Posterior vena cava (tissue), 2 donors: Measurements from ENCODE around the gene DRAP1. TPM values are rescaled to one million over a fixed set of nuclear protein-coding genes. Genes with fewer than 3 reads are reported as not detected.

ENCODE experiments used
- DNase-seq: peaks from one replicate; pipeline ENCODE4 v3.0.0-alpha.2; 2020; ENCODE audit warnings: low spot score
- intact Hi-C, 2 donors: fragments of 100-400 bp; cut with DNase I; formaldehyde crosslinking; loops; one replicate each; pipeline versions ENCODE4 v1.14.1 to v1.14.2; 2022 to 2023
- long read RNA-seq, 2 donors: library from polyadenylated mRNA; unstranded; transcript quantifications; one replicate each; pipeline ENCODE4 v2.0.0, GENCODE V29; 2020 to 2021
- total RNA-seq, 2 donors: library from RNA; stranded (reverse); fragmentation: NEBNext Ultra II Directional; extraction: Animal tissue kit (Norgen Biotek cat#: 25700); gene quantifications; one replicate each; pipeline ENCODE4 v1.2.1, GENCODE V29; 2021
- donor health status: DM: yes; HTN: yes; CAD: no.
- donor health status: DM: yes; HTN: yes; CAD: no.

Gene DRAP1
- total RNA-seq: 10 to 100 TPM; 76.0 to 92.2 TPM
- long read RNA-seq, donor 1, transcript DRAP1-201 (7 exons, 989 nt): major isoform, 32 of 39 reads
- long read RNA-seq, donor 1, partial matches to known transcripts: 1 of 39 reads
- long read RNA-seq, donor 1, other reads (novel, unspliced or antisense): 0 of 39 reads
- long read RNA-seq, donor 2, transcript DRAP1-201 (7 exons, 989 nt): major isoform, 39 of 40 reads
- long read RNA-seq, donor 2, partial matches to known transcripts: 0 of 40 reads
- long read RNA-seq, donor 2, other reads (novel, unspliced or antisense): 0 of 40 reads

DNA sequence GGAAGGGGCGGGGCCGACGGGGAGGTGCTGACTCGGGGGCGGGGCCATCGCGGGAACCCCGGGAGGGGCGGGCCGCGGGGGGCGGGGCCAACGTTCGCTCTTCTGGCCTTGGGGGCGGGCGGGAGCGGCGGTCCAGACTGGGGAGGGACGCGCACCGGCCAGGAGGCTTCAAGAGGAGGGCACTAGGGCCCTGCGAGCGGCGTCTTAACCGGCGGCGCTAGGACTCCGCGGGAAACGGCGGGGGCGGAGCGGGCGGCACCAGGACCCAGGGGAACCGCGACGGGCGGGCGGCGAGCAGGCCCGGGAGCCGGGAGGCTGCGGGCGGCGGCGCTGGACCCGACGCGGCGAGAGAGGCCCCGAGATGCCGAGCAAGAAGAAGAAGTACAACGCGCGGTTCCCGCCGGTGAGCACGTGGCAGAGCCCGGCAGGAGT, at the start of gene DRAP1:
TSS of gene DRAP1 (plus strand) at position 286 of the 432 bp plus-strand sequence. CDS start at position 362, 76 bp downstream.
- intact Hi-C loops: no loop called here
- peak; percentile 100 for DNase-seq

DNA sequence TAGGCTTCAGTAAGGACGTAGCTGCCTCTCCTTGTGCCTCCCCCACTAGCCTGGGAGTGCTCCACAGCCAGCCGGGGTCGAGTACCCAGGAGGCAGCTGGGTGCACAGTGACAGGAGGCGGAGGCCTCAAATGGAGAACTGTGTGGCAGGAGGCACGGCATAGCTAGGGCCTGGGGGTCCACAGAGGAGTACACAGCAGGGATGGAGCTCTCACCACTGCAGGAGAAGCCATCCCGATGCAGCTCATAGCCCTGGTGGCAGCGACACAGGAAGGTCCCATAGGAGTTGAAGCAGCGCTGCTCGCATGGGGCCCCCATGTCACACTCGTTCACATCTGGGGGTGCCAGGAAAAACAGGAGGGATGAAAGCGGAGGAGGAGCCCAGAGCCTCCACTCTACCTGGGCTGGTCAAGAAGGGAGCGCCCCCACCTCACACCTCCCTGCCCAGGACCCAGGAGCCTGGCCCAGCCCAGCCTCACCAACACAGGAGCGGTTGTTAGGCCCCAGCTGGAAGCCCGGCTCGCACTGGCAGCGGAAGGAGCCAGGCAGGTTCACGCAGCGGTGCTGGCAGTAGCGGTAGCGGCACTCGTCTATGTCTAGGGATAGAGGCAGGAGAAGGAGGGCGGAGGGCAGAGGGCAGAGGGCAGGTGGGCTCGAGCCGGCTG, 49.5 kb upstream of the DRAP1 start:
- intact Hi-C loops: loop anchor here in 1 of 2 donors (5.0 kb wide), 1 partner anchor 628 kb away; no protein-coding TSS in a partner anchor
- no peak for DNase-seq

DNA sequence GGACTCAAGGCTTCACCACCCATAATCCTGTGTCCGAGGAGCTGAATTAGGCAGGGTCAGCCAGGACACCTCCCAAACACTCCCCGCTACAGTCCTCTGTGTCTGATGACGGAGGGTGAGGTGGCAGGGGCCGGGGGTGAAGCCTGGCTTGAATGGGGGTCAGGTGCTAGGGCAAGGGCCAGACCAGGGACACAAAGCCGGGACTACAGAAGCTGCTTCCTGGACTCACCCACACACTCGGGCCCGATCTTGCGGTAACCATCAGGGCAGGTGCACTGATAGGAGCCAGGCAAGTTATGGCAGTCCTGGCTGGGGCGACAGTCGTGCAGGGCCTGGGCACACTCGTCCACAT, 48.9 kb upstream of the DRAP1 start:
- no peak for DNase-seq
- intact Hi-C loops: no loop called here

DNA sequence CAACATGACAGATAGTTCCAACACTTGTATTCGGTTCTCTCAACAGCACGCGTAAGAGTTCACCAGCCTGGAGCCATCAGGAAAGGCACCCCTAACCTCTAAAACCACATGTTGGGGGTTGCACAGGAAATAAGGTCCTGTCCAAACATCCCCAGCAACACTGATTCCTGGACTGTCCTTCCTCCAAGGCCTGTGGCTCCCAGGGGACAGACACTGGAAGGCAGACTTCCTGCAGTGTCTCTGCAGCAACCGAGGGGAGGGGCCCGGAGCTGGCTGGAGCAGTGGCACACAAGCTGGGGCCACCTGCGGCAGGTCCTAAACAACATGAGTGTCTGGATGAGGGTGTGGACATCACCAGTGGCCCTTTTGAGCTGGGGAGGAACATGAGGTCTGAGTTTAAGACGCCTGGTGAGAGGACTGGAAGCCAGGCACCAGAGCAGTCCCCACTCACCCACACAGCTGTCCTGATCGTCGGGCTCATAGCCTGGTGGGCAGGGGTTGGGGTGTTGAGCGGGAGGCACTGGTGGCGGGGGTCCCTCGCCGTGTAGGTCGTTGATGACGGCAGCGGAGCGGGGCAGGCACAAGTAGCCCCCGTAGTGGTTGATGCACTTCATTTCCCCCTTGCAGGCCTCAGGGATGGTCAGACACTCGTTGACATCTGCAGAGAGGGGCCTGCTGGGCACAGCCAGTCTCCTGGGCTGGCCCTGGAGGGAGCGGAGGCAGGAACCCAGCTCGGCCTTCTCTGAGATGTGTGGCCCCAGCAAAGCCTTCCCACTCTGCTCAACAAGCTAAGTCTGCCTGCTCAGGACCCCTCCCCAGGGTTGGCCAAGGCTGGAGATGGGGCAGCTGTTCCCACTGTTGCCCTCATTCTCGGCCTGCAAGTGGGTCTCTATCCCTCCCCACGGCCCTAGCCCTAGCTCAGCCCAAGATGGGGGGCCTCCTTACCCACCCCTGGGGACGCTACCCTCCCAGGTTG, 48.2 kb upstream of the DRAP1 start:
- intact Hi-C loops: no loop called here
- no peak for DNase-seq

GRCh38 chr11:65871811-65872548, 47.2 kb upstream of the DRAP1 start:
- peak; percentile 77 for DNase-seq
- intact Hi-C loops: no loop called here

- peak; percentile 83 for DNase-seq
- intact Hi-C loops: no loop called here
These were observed 46.5 kb upstream of the DRAP1 start, which contains the start of gene EFEMP2 for GRCh38 chr11:65872586-65873317. TSS of gene EFEMP2 (minus strand) at chr11:65872800. CDS start at chr11:65872354, 446 bp downstream.

- DNase-seq: peak; percentile 99
- intact Hi-C loops: no loop called here
These were observed 45.7 kb upstream of the DRAP1 start for GRCh38 chr11:65873318-65874156.

DNA sequence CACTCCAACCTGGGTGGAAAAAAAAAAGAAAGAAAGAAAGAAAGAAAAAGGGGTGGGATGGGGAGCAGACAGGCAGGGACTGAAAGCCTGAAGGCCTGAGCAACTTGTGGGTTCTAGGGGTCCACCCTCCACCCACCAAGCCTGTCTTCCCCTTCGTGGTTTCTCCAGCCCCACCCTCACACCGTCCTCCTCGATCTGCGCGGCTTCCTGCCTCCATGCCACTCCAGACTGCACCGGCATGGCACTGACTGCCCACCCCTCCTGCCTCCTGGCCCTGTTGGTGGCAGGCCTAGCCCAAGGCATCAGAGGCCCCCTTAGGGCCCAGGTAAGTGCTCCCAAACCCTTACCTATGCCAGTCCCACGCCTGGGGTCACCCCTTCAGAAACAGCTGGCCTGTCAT, 39.6 kb upstream of the DRAP1 start, which contains the start of gene CTSW:
TSS of gene CTSW (plus strand) at position 221 of the 400 bp plus-strand sequence. CDS start at position 239, 18 bp downstream.
- DNase-seq: no peak
- intact Hi-C loops: loop anchor here (5.0 to 10.0 kb wide), 2 partner anchors 85 to 108 kb away; partner anchors contain the start of gene SART1 (in 1 of the 2)

GRCh38 chr11:65880027-65880426, 39.2 kb upstream of the DRAP1 start:
- intact Hi-C loops: loop anchor here (5.0 to 10.0 kb wide), 2 partner anchors 85 to 107 kb away; partner anchors contain the start of gene SART1 (in 1 of the 2)
- DNase-seq: no peak

DNA sequence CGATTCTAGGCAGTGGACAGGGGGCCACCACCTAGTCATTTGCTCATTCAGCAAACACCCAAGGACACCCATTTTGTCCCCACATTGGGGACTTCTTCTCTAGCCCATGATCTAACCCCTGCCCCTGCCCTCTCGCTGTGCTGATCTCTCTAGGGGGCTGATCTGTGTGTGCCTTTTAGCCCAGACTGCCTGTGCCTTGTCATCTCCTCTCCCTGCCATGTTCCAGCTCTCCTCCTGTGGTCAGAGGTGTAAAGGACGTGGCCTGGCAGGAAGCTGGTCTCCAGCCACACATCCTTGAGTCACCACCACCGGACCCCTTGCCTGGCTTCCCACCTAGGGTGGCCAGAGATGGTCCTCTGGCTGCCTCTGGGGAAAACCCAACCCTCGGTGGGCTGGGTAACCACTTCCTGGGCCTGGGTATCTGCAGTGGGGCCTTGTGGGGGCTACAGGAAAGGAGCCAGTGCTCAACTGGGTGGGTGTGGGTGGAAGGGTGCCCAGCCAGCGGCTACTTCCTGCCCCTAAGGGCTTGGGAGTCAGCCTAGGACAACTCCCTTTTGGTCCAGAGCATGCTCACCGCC, 38.3 kb upstream of the DRAP1 start:
- intact Hi-C loops: loop anchor here (5.0 to 10.0 kb wide), 2 partner anchors 84 to 106 kb away; partner anchors contain the start of gene SART1 (in 1 of the 2)
- no peak for DNase-seq

GRCh38 chr11:65882120-65883057, 36.8 kb upstream of the DRAP1 start:
- intact Hi-C loops: loop anchor here (5.0 to 10.0 kb wide), 2 partner anchors 82 to 105 kb away; partner anchors contain the start of gene SART1 (in 1 of the 2)

DNA sequence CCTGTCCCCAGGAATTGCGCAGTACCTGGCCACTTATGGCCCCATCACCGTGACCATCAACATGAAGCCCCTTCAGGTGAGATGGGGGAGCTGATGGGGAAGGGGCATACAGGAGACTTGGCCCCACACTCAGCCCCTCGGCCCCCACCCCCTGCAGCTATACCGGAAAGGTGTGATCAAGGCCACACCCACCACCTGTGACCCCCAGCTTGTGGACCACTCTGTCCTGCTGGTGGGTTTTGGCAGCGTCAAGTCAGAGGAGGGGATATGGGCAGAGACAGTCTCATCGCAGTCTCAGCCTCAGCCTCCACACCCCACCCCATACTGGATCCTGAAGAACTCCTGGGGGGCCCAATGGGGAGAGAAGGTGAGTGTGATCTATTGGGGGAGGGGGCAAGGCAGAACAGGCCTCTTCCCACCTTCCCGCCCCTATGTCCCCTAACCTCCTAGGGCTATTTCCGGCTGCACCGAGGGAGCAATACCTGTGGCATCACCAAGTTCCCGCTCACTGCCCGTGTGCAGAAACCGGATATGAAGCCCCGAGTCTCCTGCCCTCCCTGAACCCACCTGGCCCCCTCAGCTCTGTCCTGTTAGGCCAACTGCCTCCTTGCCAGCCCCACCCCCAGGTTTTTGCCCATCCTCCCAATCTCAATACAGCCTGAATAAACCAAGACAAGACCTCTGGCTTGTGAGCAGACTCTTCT, 36.0 kb upstream of the DRAP1 start:
- DNase-seq: no peak
- intact Hi-C loops: loop anchor here (5.0 to 10.0 kb wide), 2 partner anchors 82 to 104 kb away; partner anchors contain the start of gene SART1 (in 1 of the 2)

More at GRCh38 chr11:65882120-65883057, 36.8 kb upstream of the DRAP1 start:
- no peak for DNase-seq

GRCh38 chr11:65883786-65884715, 35.2 kb upstream of the DRAP1 start:
- no peak for DNase-seq
- intact Hi-C loops: loop anchor here (2.0 to 10.0 kb wide), 3 partner anchors 81 to 105 kb away; partner anchors contain the start of gene SART1 (in 1 of the 2)
